Loucy (cell line): ENCODE results near the gene CXXC5.
A peak's percentile ranks its signal among the peaks of the same experiment; 100 is the strongest.

ENCODE experiments used
- H2AFZ ChIP-seq: fragments of 200-600 bp; sonication (generic); 2 replicates; pipeline ENCODE4 v1.6.0; 2016; ENCODE audit warnings: antibody characterized with exemption, mild to moderate bottlenecking, low read length, moderate library complexity
- H3F3A ChIP-seq: fragments of 200-600 bp; 2 replicates; pipeline ENCODE4 v1.6.0; 2016; ENCODE audit warnings: antibody characterized with exemption, low read depth, mild to moderate bottlenecking
- H3K27me3 ChIP-seq: fragments of 200-600 bp; sonication (generic); 2 replicates; pipeline ENCODE4 v1.6.1; 2014; ENCODE audit warnings: low read length, mild to moderate bottlenecking; ENCODE audit not compliant: insufficient read depth, poor library complexity, severe bottlenecking
- H3K36me3 ChIP-seq: fragments of 200-600 bp; sonication (generic); 2 replicates; pipeline ENCODE4 v1.6.1; 2016; ENCODE audit warnings: low read length; ENCODE audit not compliant: insufficient read depth
- H3K4me1 ChIP-seq: fragments of 200-600 bp; sonication (generic); 2 replicates; pipeline ENCODE4 v1.5.1; 2014; ENCODE audit warnings: low read length, mild to moderate bottlenecking; ENCODE audit not compliant: insufficient read depth, poor library complexity, severe bottlenecking
- H3K4me2 ChIP-seq: fragments of 200-600 bp; sonication (generic); 2 replicates; pipeline ENCODE4 v1.6.0; 2014; ENCODE audit warnings: antibody characterized with exemption, low read length, low read depth, mild to moderate bottlenecking; ENCODE audit not compliant: poor library complexity, severe bottlenecking
- H3K4me3 ChIP-seq: fragments of 200-600 bp; sonication (generic); 2 replicates; pipeline ENCODE4 v1.5.1; 2014; ENCODE audit warnings: low read length, mild to moderate bottlenecking, mixed read lengths; ENCODE audit not compliant: poor library complexity, severe bottlenecking
- H3K79me2 ChIP-seq: fragments of 200-600 bp; sonication (generic); 2 replicates; pipeline ENCODE4 v1.6.1; 2014; ENCODE audit warnings: low read length; ENCODE audit not compliant: insufficient read depth
- H3K9ac ChIP-seq: fragments of 200-600 bp; sonication (generic); 2 replicates; pipeline ENCODE4 v1.6.0; 2014; ENCODE audit warnings: mild to moderate bottlenecking, low read depth, low read length, moderate library complexity; ENCODE audit not compliant: poor library complexity, severe bottlenecking
- H3K9me2 ChIP-seq: fragments of 200-600 bp; sonication (generic); replicated peaks from 2 replicates; pipeline ENCODE4 v1.6.1; 2016; ENCODE audit warnings: low read depth, low read length, mixed read lengths
- H3K9me3 ChIP-seq: fragments of 200-600 bp; sonication (generic); 2 replicates; pipeline ENCODE4 v1.6.1; 2014; ENCODE audit warnings: mild to moderate bottlenecking, antibody characterized with exemption, low read length, low read depth; ENCODE audit not compliant: insufficient read depth
- H4K20me1 ChIP-seq: fragments of 200-600 bp; sonication (generic); 2 replicates; pipeline ENCODE4 v1.6.0; 2014; ENCODE audit warnings: antibody characterized with exemption, low read length, mild to moderate bottlenecking; ENCODE audit not compliant: insufficient read depth, poor library complexity, severe bottlenecking
- CTCF ChIP-seq: fragments of 200-600 bp; sonication (generic); conservative IDR thresholded peaks from 2 replicates; pipeline ENCODE4 v1.5.1; 2014; ENCODE audit warnings: mild to moderate bottlenecking, antibody characterized with exemption, low read length
- EZH2phosphoT487 ChIP-seq: fragments of 200-600 bp; IDR thresholded peaks from 2 replicates; pipeline ENCODE4 v1.6.1; 2018; ENCODE audit warnings: antibody characterized with exemption, mild to moderate bottlenecking, moderate library complexity, borderline replicate concordance

CXXC5 gene

GRCh38 chr5:139631520-139632165 is 16.5 kb upstream of the CXXC5 start:
- H3K4me3 ChIP-seq, result no peak overlapping the region
- H4K20me1 ChIP-seq, result no peaks in the 10 kb centered on the region
- no peaks in the 10 kb centered on the region; the same call in 1 of the 2 replicates for H3F3A ChIP-seq

GRCh38 chr5:139633295-139634027 is 14.7 kb upstream of the CXXC5 start:
- no peak overlapping the region for H3K4me2 ChIP-seq
- peaks cover 28% of the 10 kb centered on the region for H3K4me1 ChIP-seq
- H3K9me2 ChIP-seq, result no peaks in the 10 kb centered on the region
- peaks cover 19% of the 10 kb centered on the region; the same call in 1 of the 2 replicates for H3K36me3 ChIP-seq
- H3K9ac ChIP-seq, result no peak overlapping the region
- H3F3A ChIP-seq, result peaks cover 4% of the 10 kb centered on the region; the same call in 1 of the 2 replicates
- no peaks in the 10 kb centered on the region for H4K20me1 ChIP-seq
- no peak overlapping the region for H3K4me3 ChIP-seq
- peak; percentile 97 for TF ChIP-seq CTCF
- no peak for TF ChIP-seq EZH2phosphoT487
- peaks cover 21% of the 10 kb centered on the region for H3K79me2 ChIP-seq
- no peaks in the 10 kb centered on the region for H3K27me3 ChIP-seq
- H3K9me3 ChIP-seq, result no peaks in the 10 kb centered on the region
- H2AFZ ChIP-seq, result no peak overlapping the region

More at GRCh38 chr5:139631520-139632165, 16.5 kb upstream of the CXXC5 start:
- Histone ChIP-seq H2AFZ (no peak overlapping the region), H3K27me3 (no peaks in the 10 kb centered on the region), H3K9me3 (no peaks in the 10 kb centered on the region), H3K9me2 (no peaks in the 10 kb centered on the region), H3K9ac (no peak overlapping the region), H3K36me3 (peaks cover 37% of the 10 kb centered on the region; the same call in 1 of the 2 replicates), H3K4me2 (no peak overlapping the region), H3K79me2 (peaks cover 10% of the 10 kb centered on the region), H3K4me1 (peaks cover 13% of the 10 kb centered on the region)
- no peak for TF ChIP-seq EZH2phosphoT487
- no peak for TF ChIP-seq CTCF

- peaks cover 26% of the 10 kb centered on the region for H3K79me2 ChIP-seq
- H3K4me3 ChIP-seq, result no peak overlapping the region
- peaks cover 16% of the 10 kb centered on the region; the same call in 1 of the 2 replicates for H3K36me3 ChIP-seq
- TF ChIP-seq EZH2phosphoT487 (no peak), CTCF (no peak)
- peaks cover 4% of the 10 kb centered on the region; the same call in 1 of the 2 replicates for H3F3A ChIP-seq
- no peaks in the 10 kb centered on the region for H3K27me3 ChIP-seq
- H3K4me1 ChIP-seq, result peaks cover 33% of the 10 kb centered on the region
- no peaks in the 10 kb centered on the region for H3K9me3 ChIP-seq
- no peaks in the 10 kb centered on the region for H4K20me1 ChIP-seq
- no peak overlapping the region for H3K4me2 ChIP-seq
- no peaks in the 10 kb centered on the region for H3K9me2 ChIP-seq
- H2AFZ ChIP-seq, result no peak overlapping the region
- no peak overlapping the region for H3K9ac ChIP-seq
Measured at GRCh38 chr5:139634028-139634325, 14.2 kb upstream of the CXXC5 start.
